ENCODE data around the gene CYP4B1.
"Not testable (repeated sequence)": the region's sequence is repeated elsewhere in the genome, so short reads cannot be mapped to it uniquely, and the experiment has no call there.

DNA sequence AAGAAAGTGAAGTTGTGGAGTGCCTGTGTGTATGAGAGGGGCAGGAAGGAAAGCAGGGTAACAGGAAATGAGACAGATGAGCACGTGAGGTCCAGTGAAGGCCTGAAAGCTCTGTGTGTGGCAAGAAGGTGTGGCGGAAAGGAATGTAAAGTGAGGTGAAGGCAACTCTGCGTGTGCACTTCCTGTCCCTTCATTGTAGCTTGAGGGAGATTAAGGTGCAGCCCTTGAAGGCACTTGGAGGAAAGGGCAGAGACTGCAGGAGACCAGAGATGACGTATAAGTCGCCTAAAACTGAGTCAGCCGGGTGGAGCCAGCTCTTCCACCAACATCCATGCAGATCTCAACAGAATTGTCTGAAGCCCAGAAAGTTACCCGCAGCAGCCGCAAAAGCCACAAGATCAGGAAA is 58.8 kb downstream of the CYP4B1 start:
- not testable (repeated sequence) for TF ChIP-seq POLR2A (IDR thresholded peaks at IDR 0.05; ENCODE audit: low read length); GATA1 (IDR thresholded peaks at IDR 0.05; ENCODE audit: low read depth, low read length)

Measured in erythroblast (primary cell).